Testis (tissue), 3 donors: ENCODE results near the gene RAP1GAP2. TPM values are rescaled to one million over a fixed set of nuclear protein-coding genes. Genes with fewer than 3 reads are reported as not detected.

Source experiments
- DNase-seq: peaks from one replicate; pipeline ENCODE4 v3.0.0-alpha.2; 2019
- H3K27ac ChIP-seq, 2 donors: fragments of 200-600 bp; sonication (generic); one replicate each; pipeline ENCODE4 v1.5.1; 2019
- H3K27me3 ChIP-seq: fragments of 200-600 bp; sonication (generic); one replicate; pipeline ENCODE4 v1.5.1; 2019
- H3K36me3 ChIP-seq: fragments of 200-600 bp; sonication (generic); one replicate; pipeline ENCODE4 v1.5.1; 2017; ENCODE audit warnings: low read depth; ENCODE audit errors: missing control alignments
- H3K4me1 ChIP-seq: fragments of 200-600 bp; sonication (generic); one replicate; pipeline ENCODE4 v1.5.1; 2019
- H3K4me3 ChIP-seq, 2 donors: fragments of 200-600 bp; sonication (generic); one replicate each; pipeline ENCODE4 v1.5.1; 2017 to 2019
- H3K9me3 ChIP-seq: fragments of 200-600 bp; sonication (generic); one replicate; pipeline ENCODE4 v1.5.1; 2017
- POLR2A ChIP-seq: fragments of 450-650 bp; IDR thresholded peaks from one replicate; pipeline ENCODE4 v1.6.1; 2017; ENCODE audit warnings: antibody characterized with exemption, mild to moderate bottlenecking, moderate library complexity
- WGBS, 2 donors: methylation state at CpG; one replicate each; pipeline ENCODE4 v1.1.5; 2018; 5-methylcytosine and 5-hydroxymethylcytosine counted together
- intact Hi-C: fragments of 100-400 bp; cut with DNase I; formaldehyde crosslinking; loops from one replicate; pipeline ENCODE4 v1.15.1; 2023; ENCODE audit warnings: low total_unique reads
- polyA plus RNA-seq: library from polyadenylated mRNA; stranded (reverse); fragments of 350-450 nt; fragmentation: Illumina TruSeq; extraction: RNeasy Lipid Tissue Mini Kit (QIAGEN cat#74804); gene quantifications from one replicate; pipeline ENCODE4 v1.2.3, GENCODE V29; 2014; ENCODE audit warnings: low read depth, low replicate concordance; ENCODE audit not compliant: insufficient read depth
- total RNA-seq, 2 donors: library from RNA; depleted of rRNA; stranded (reverse); fragments of >200 nt; gene quantifications; one replicate each; pipeline ENCODE4 v1.2.3, GENCODE V29; 2016
- TF ChIP-seq, protein P1 (sequence below), 3 experiments: fragments of 450-650 bp in 2 of 3; fragments of 200-600 bp in 1 of 3; sonication (generic) in 1 of 3; IDR thresholded peaks; one replicate each; pipeline ENCODE4 v1.5.1; 2016 to 2019; ENCODE audit warnings: antibody characterized with exemption in 3 of 3, mild to moderate bottlenecking in 2 of 3, moderate library complexity in 1 of 3

The RAP1GAP2 gene
- total and polyA plus RNA-seq, 3 donors from 2014 or later: 10.4 to 21.7 (median 15.1) TPM

DNA sequence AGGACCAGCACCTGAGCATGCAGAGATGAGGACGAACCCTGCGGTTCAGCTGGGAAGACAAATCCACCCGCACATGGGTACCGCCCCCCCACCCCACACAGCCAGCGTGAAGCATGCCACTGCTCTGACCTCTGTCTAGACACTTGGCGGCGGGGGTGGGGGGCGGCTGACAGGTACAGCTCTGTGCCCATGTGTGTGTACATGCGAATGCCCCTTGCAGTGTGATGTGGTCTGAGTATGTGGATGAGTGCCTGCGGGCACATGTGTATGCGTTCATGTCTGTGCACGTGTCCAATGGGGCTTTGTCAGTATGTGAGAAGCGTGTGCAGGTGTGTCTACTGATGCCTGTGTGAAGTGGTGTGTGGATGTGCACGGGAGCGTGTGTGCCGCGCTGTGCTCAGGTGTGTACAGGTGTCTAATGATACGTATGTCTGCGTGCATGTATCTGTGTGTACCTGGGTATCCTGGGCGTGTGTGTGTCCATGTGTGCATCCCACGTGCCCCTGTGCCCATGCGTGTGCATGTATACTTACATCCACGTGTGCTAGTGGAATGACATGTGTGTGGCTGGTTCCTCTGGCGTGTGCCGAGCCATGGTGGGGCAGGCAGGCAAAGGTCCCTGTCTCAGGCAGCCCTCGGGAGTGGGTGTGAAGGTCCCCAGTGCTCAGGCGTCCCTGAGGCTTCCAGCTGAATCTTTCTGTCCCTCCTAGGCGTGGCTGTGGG is 636 bp upstream of the RAP1GAP2 start:
- Histone ChIP-seq H3K36me3 (no peaks in the 10 kb centered on the region), H3K27ac (no peak overlapping the region), H3K27me3 (no peaks in the 10 kb centered on the region), H3K4me3 (no peak overlapping the region), H3K4me1 (no peaks in the 10 kb centered on the region), H3K9me3 (no peaks in the 10 kb centered on the region)
- 54 to 88% methylated on average over 8 to 28 of the region's 28 CpGs for WGBS, 2 donors
- DNase-seq: no peak
- no peak for TF ChIP-seq POLR2A
- TF ChIP-seq, protein P1, sequence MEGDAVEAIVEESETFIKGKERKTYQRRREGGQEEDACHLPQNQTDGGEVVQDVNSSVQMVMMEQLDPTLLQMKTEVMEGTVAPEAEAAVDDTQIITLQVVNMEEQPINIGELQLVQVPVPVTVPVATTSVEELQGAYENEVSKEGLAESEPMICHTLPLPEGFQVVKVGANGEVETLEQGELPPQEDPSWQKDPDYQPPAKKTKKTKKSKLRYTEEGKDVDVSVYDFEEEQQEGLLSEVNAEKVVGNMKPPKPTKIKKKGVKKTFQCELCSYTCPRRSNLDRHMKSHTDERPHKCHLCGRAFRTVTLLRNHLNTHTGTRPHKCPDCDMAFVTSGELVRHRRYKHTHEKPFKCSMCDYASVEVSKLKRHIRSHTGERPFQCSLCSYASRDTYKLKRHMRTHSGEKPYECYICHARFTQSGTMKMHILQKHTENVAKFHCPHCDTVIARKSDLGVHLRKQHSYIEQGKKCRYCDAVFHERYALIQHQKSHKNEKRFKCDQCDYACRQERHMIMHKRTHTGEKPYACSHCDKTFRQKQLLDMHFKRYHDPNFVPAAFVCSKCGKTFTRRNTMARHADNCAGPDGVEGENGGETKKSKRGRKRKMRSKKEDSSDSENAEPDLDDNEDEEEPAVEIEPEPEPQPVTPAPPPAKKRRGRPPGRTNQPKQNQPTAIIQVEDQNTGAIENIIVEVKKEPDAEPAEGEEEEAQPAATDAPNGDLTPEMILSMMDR (IDR thresholded peaks at IDR 0.05): no peak
- intact Hi-C loops: no loop called here

DNA sequence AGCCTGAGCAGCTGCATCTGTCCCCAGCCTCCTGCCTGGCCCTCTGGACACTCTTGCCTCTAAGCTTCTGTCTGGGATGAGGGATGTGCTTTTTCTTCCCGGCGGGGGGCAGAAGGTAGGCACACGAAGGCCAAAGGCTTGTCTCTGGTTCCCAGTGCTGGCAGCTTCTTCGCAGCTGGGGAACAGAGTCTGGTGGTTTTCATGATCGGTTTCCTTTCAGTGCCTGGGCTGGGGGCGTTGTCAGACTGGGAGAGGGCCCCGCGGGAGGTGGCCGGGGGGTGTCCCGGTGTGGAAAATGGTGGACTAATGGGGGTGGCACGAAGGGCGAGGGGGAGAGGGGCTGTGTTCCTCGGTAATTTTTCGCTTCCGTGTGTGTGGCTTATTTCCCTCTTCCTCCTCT is 988 bp downstream of the RAP1GAP2 start:
- Histone ChIP-seq H3K36me3 (no peaks in the 10 kb centered on the region), H3K27ac (no peak overlapping the region), H3K27me3 (no peaks in the 10 kb centered on the region), H3K4me3 (no peak overlapping the region), H3K4me1 (peaks cover 5% of the 10 kb centered on the region), H3K9me3 (no peaks in the 10 kb centered on the region)
- WGBS, 2 donors: 57 to 74% methylated on average over 15 of the region's 15 CpGs
- DNase-seq: no peak
- TF ChIP-seq POLR2A: no peak
- TF ChIP-seq, protein P1 (IDR thresholded peaks at IDR 0.05): no peak
- intact Hi-C loops: no loop called here

DNA sequence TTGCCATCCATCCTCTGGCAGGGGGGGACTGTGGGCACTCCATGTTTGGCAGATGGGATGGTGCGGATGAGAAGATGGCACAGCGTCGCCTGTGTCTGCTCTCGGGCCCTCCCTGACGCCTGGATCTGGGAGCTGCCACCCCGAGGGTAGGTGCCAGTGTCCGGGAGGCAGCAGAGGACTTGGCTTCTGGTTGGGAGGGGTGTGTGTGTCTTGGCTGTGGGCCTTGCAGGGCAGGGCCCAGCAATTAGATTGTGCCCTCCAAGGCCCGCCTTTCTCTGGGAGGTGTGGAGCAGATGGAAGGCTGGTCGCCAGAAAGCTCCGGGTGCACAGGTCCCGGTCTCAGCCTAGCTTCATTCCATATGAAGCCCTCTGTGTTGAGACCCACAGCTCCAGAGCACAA is 1.4 kb downstream of the RAP1GAP2 start:
- intact Hi-C loops: no loop called here
- 54 to 79% methylated on average over 9 to 11 of the region's 11 CpGs for WGBS, 2 donors
- no peak overlapping the region for H3K27ac ChIP-seq
- no peak overlapping the region for H3K4me3 ChIP-seq
- no peak for TF ChIP-seq POLR2A
- TF ChIP-seq, protein P1 (IDR thresholded peaks at IDR 0.05): no peak
- H3K36me3 ChIP-seq: no peaks in the 10 kb centered on the region
- H3K27me3 ChIP-seq: no peaks in the 10 kb centered on the region
- H3K4me1 ChIP-seq: peaks cover 5% of the 10 kb centered on the region
- no peak for DNase-seq
- no peaks in the 10 kb centered on the region for H3K9me3 ChIP-seq

DNA sequence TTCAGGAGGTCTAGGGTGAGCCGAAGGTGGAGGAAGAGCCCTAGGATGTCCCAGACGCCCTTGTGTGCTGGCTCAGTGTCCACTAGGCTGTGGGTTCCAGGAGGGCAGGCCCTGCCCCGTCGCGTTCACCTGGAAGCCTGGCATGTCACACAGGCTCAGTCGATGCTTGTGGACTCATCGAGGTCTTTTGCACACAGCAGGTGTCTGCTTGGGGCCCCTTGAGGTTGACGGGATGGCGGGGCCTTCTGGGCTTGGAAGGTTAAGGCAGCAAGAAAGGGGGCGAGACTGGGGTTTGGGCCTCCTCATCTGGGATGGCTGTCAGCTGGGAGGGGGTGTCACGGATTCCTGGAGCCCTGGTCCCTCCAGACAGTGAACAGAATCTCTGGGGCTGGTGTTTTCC is 1.9 kb downstream of the RAP1GAP2 start:
- no peak overlapping the region for H3K4me3 ChIP-seq
- H3K27ac ChIP-seq: no peak overlapping the region
- H3K9me3 ChIP-seq: no peaks in the 10 kb centered on the region
- no peak for DNase-seq
- intact Hi-C loops: no loop called here
- H3K27me3 ChIP-seq: no peaks in the 10 kb centered on the region
- H3K36me3 ChIP-seq: no peaks in the 10 kb centered on the region
- TF ChIP-seq POLR2A: no peak
- TF ChIP-seq, protein P1 (IDR thresholded peaks at IDR 0.05): no peak
- peaks cover 9% of the 10 kb centered on the region for H3K4me1 ChIP-seq
- 86 to 91% methylated on average over 11 of the region's 11 CpGs for WGBS, 2 donors

DNA sequence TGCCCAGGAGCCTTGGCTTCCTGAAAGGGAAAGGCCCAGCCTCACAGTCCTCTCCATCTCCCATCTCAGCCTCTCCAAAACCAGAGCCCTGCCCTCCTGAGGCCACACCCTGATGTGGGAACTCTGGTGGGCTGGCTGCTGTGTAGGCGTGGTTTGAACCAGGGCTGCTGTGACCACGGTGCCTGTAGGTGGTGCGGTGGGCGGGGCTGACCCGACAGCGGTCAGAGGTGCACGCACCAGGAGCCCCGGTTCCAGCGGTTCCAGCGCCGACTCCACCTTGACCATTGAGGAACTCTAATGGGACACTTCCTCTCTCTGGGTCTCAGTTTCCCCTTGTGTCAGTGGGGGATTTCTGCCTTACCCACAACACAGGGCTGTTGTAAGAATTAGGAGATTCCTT is 2.4 kb downstream of the RAP1GAP2 start:
- DNase-seq: no peak
- TF ChIP-seq POLR2A: no peak
- TF ChIP-seq, protein P1 (IDR thresholded peaks at IDR 0.05): no peak
- Histone ChIP-seq H3K27me3 (no peaks in the 10 kb centered on the region), H3K36me3 (no peaks in the 10 kb centered on the region), H3K4me3 (no peak overlapping the region), H3K4me1 (peaks cover 10% of the 10 kb centered on the region), H3K27ac (no peak overlapping the region), H3K9me3 (no peaks in the 10 kb centered on the region)
- 69% methylated on average over 11 of the region's 11 CpGs; no CpG with 5 or more reads in 1 of the 2 donors for WGBS, 2 donors
- intact Hi-C loops: no loop called here
